OCI-LY1 (cell line): ENCODE measurements around the gene RCAN2.

Experiments used
- CTCF ChIP-seq: fragments of 200-600 bp; sonication (generic), shearing (Covaris generic); IDR thresholded peaks from 2 replicates; pipeline ENCODE4 v1.5.1; 2017; ENCODE audit warnings: mild to moderate bottlenecking, antibody characterized with exemption, low read length, moderate library complexity, mixed read lengths
- EZH2 ChIP-seq: fragments of 200-600 bp; sonication (generic), shearing (Covaris generic); IDR thresholded peaks from 2 replicates; pipeline ENCODE4 v1.8.0; 2017; ENCODE audit warnings: borderline replicate concordance, mixed run types, mild to moderate bottlenecking, antibody characterized with exemption, low read length, moderate library complexity, mixed read lengths

- TF ChIP-seq CTCF, result no peak
- TF ChIP-seq EZH2, result no peak
Observed at GRCh38 chr6:46296586-46296985, 194.7 kb downstream of the RCAN2 start.
